GM08714 (cell line): Measurements from ENCODE around the gene GPATCH11.

ENCODE experiments used
- H3K4me3 ChIP-seq: fragments of 200-500 bp; sonication (Bioruptor generic); 2 replicates; pipeline ENCODE4 v1.5.1; 2014; ENCODE audit warnings: mild to moderate bottlenecking, low read length, inconsistent platforms
- ZNF274 ChIP-seq: IDR thresholded peaks from 2 replicates; pipeline ENCODE4 v1.6.1; 2012; ENCODE audit warnings: mild to moderate bottlenecking, low read depth, low read length

GPATCH11 gene

GRCh38 chr2:37083873-37084794 lies at the start of gene GPATCH11, which contains the start of gene HEATR5B:
Gene GPATCH11 (plus strand): TSS chr2:37084518. CDS start chr2:37088382, 3,864 bp downstream.
Gene HEATR5B (minus strand): TSS chr2:37084372. CDS start chr2:37083414, 958 bp downstream.
- no peak for TF ChIP-seq ZNF274

GRCh38 chr2:37037771-37038170 lies 46.5 kb upstream of the GPATCH11 start:
- TF ChIP-seq ZNF274, result no peak
- no peak overlapping the region for H3K4me3 ChIP-seq

More at GRCh38 chr2:37083873-37084794, at the start of gene GPATCH11, which contains the start of gene HEATR5B:
- H3K4me3 ChIP-seq, result peak within 1 kb of the TSS; percentile 99

- TF ChIP-seq ZNF274, result no peak
- no peak overlapping the region for H3K4me3 ChIP-seq
Measured at GRCh38 chr2:37039580-37039979, 44.7 kb upstream of the GPATCH11 start.

GRCh38 chr2:37052600-37053332 lies 31.6 kb upstream of the GPATCH11 start:
- no peak overlapping the region for H3K4me3 ChIP-seq
- TF ChIP-seq ZNF274, result no peak

- no peak for TF ChIP-seq ZNF274
- H3K4me3 ChIP-seq, result no peak overlapping the region
Measured at GRCh38 chr2:37059841-37060240, 24.5 kb upstream of the GPATCH11 start.

GRCh38 chr2:37060446-37060845 lies 23.9 kb upstream of the GPATCH11 start:
- no peak for TF ChIP-seq ZNF274
- H3K4me3 ChIP-seq, result no peak overlapping the region

- TF ChIP-seq ZNF274, result no peak
- no peak overlapping the region for H3K4me3 ChIP-seq
Measured at GRCh38 chr2:37061013-37061711, 23.2 kb upstream of the GPATCH11 start.

- no peak for TF ChIP-seq ZNF274
- H3K4me3 ChIP-seq, result no peak overlapping the region
Measured at GRCh38 chr2:37061776-37062175, 22.5 kb upstream of the GPATCH11 start.

GRCh38 chr2:37068686-37069085 lies 15.6 kb upstream of the GPATCH11 start:
- H3K4me3 ChIP-seq, result no peak overlapping the region
- no peak for TF ChIP-seq ZNF274

- no peak for TF ChIP-seq ZNF274
Measured at GRCh38 chr2:37070931-37071330, 13.4 kb upstream of the GPATCH11 start.

GRCh38 chr2:37080266-37080665 lies 4.1 kb upstream of the GPATCH11 start:
- H3K4me3 ChIP-seq, result no peak overlapping the region
- no peak for TF ChIP-seq ZNF274

More at GRCh38 chr2:37070931-37071330, 13.4 kb upstream of the GPATCH11 start:
- H3K4me3 ChIP-seq, result no peak overlapping the region

GRCh38 chr2:37080689-37081088 lies 3.6 kb upstream of the GPATCH11 start:
- no peak for TF ChIP-seq ZNF274
- H3K4me3 ChIP-seq, result no peak overlapping the region

GRCh38 chr2:37084797-37085196 lies 479 bp downstream of the GPATCH11 start:
- no peak for TF ChIP-seq ZNF274
- H3K4me3 ChIP-seq, result peak overlapping the region; percentile 99

GRCh38 chr2:37085731-37086147 lies 1.4 kb downstream of the GPATCH11 start:
- TF ChIP-seq ZNF274, result no peak
- peak overlapping the region; percentile 37 for H3K4me3 ChIP-seq
